OCI-LY3 (cell line): ENCODE results near the gene DHCR7.

ENCODE experiments used
- CTCF ChIP-seq: fragments of 200-600, 300-600 bp; sonication (generic); IDR thresholded peaks from 2 replicates; pipeline ENCODE4 v1.5.1; 2014; ENCODE audit warnings: antibody characterized with exemption, low read length, low read depth
- EZH2phosphoT487 ChIP-seq: fragments of 200-600 bp; shearing (Covaris generic); IDR thresholded peaks from 2 replicates; pipeline ENCODE4 v1.6.1; 2018; ENCODE audit warnings: antibody characterized with exemption, mixed run types, low read depth

GRCh38 chr11:71490044-71490730 is 42.0 kb upstream of the DHCR7 start:
- TF ChIP-seq CTCF (no peak), EZH2phosphoT487 (no peak)
